Body of pancreas (tissue), 4 donors: ENCODE measurements around the gene DERL3.

ENCODE experiments used
- POLR2A ChIP-seq, 3 donors: fragments of 450-650 bp; IDR thresholded peaks; one replicate each; pipeline ENCODE4 v1.6.1; 2016; ENCODE audit warnings: antibody characterized with exemption in 3 of 3, mild to moderate bottlenecking in 2 of 3
- TF ChIP-seq, protein P1 (sequence below), 7 experiments: fragments of 450-650 bp in 4 of 7; fragments of 200-600 bp in 3 of 7; sonication (generic) in 3 of 7; IDR thresholded peaks; one replicate each; pipeline ENCODE4 v1.5.1; 2016 to 2019; ENCODE audit warnings: antibody characterized with exemption in 7 of 7

DNA sequence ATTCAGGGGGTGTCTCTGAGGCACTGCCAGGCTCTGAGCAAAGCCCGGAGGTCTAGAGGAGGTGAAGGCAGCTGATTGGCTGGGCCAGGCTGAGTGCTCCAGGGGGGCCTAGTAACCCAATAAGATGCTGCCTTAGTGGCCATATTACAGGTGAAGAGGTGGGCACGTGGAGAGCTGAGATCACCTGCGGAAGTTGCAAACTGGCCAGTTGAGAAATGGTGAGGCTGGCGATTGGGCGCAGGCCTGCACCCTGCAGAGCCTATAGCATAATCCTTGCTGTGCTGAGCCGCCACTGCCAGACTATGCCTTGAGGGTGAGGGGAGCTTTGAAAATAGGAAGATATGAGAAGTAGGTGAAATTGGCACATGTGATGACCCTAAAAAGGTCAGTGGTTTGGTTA is 21.7 kb downstream of the DERL3 start:
- TF ChIP-seq, protein P1, sequence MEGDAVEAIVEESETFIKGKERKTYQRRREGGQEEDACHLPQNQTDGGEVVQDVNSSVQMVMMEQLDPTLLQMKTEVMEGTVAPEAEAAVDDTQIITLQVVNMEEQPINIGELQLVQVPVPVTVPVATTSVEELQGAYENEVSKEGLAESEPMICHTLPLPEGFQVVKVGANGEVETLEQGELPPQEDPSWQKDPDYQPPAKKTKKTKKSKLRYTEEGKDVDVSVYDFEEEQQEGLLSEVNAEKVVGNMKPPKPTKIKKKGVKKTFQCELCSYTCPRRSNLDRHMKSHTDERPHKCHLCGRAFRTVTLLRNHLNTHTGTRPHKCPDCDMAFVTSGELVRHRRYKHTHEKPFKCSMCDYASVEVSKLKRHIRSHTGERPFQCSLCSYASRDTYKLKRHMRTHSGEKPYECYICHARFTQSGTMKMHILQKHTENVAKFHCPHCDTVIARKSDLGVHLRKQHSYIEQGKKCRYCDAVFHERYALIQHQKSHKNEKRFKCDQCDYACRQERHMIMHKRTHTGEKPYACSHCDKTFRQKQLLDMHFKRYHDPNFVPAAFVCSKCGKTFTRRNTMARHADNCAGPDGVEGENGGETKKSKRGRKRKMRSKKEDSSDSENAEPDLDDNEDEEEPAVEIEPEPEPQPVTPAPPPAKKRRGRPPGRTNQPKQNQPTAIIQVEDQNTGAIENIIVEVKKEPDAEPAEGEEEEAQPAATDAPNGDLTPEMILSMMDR (IDR thresholded peaks at IDR 0.05) = no peak
- no peak for TF ChIP-seq POLR2A (IDR thresholded peaks at IDR 0.05)
